HepG2 (cell line): ENCODE results near the gene OR2B2. TPM values are rescaled to one million over a fixed set of nuclear protein-coding genes. Genes with fewer than 3 reads are reported as not detected.

ENCODE experiments used
- ATF6 ChIP-seq: sonication (generic); formaldehyde crosslinking; conservative IDR thresholded peaks from 2 replicates; pipeline ENCODE4 v1.4.0; 2020; ENCODE audit warnings: missing genetic modification reagents
- CBX2 ChIP-seq, 2 experiments: fragments of 200-600 bp in 1 of 2; sonication (generic); formaldehyde crosslinking in 1 of 2; IDR thresholded peaks; 2 replicates each; pipeline versions ENCODE4 v1.7.0 to v1.8.1; 2018 to 2022; ENCODE audit warnings: low read depth in 2 of 2, low read length in 1 of 2, mild to moderate bottlenecking in 1 of 2, missing genetic modification reagents in 1 of 2
- CCAR2 ChIP-seq: fragments of 200-400 bp; formaldehyde crosslinking; optimal IDR thresholded peaks from 2 replicates; pipeline ENCODE3; 2018; ENCODE audit warnings: low read depth, mild to moderate bottlenecking, low read length, moderate library complexity
- FOXK2 ChIP-seq: fragments of 450-650 bp; IDR thresholded peaks from 2 replicates; pipeline ENCODE4 v1.6.1; 2016
- GABPA ChIP-seq, 2 experiments: IDR thresholded peaks; 2 replicates each; pipeline ENCODE4 v1.6.1; 2011 to 2016; ENCODE audit warnings: low read depth in 2 of 2, low read length in 1 of 2, missing biosample characterization in 1 of 2, missing genetic modification characterization in 1 of 2
- GLI4 ChIP-seq: sonication (generic); formaldehyde crosslinking; IDR thresholded peaks from 2 replicates; pipeline ENCODE4 v1.5.1; 2020; ENCODE audit warnings: missing genetic modification reagents, mild to moderate bottlenecking, moderate library complexity, borderline replicate concordance
- HOXA9 ChIP-seq: sonication (generic); formaldehyde crosslinking; IDR thresholded peaks from 2 replicates; pipeline ENCODE4 v1.8.1; 2022; ENCODE audit warnings: missing genetic modification reagents, mild to moderate bottlenecking, moderate library complexity, borderline replicate concordance
- KAT2B ChIP-seq: fragments of 150-350 bp; IDR thresholded peaks from 2 replicates; pipeline ENCODE4 v1.6.1; 2014; ENCODE audit warnings: low read depth, low read length, borderline replicate concordance
- NR1H2 ChIP-seq: sonication (generic); formaldehyde crosslinking; IDR thresholded peaks from 2 replicates; pipeline ENCODE4 v1.8.1; 2022; ENCODE audit warnings: low read depth, missing genetic modification reagents, borderline replicate concordance
- PBX2 ChIP-seq: IDR thresholded peaks from 2 replicates; pipeline ENCODE4 v1.6.1; 2016; ENCODE audit warnings: control low read depth
- SIN3B ChIP-seq: fragments of 150-350 bp; IDR thresholded peaks from 2 replicates; pipeline ENCODE4 v1.6.1; 2014; ENCODE audit warnings: low read length
- SMARCC2 ChIP-seq: fragments of 450-650 bp; IDR thresholded peaks from 2 replicates; pipeline ENCODE4 v1.6.1; 2017; ENCODE audit warnings: antibody characterized with exemption, mild to moderate bottlenecking
- TGIF2 ChIP-seq: IDR thresholded peaks from 2 replicates; pipeline ENCODE4 v1.6.1; 2016; ENCODE audit warnings: control low read depth, missing compliant biosample characterization
- U2AF2 ChIP-seq: fragments of 200-400 bp; formaldehyde crosslinking; IDR thresholded peaks from 2 replicates; pipeline ENCODE4 v1.6.1; 2017; ENCODE audit warnings: low read depth, mild to moderate bottlenecking, low read length
- XRCC5 ChIP-seq: fragments of 200-400 bp; formaldehyde crosslinking; optimal IDR thresholded peaks from 2 replicates; pipeline ENCODE3; 2017; ENCODE audit warnings: mild to moderate bottlenecking, low read length
- YEATS2 ChIP-seq: sonication (generic); formaldehyde crosslinking; IDR thresholded peaks from 2 replicates; pipeline ENCODE4 v1.4.0; 2020; ENCODE audit warnings: missing genetic modification reagents, borderline replicate concordance
- ZNF180 ChIP-seq: sonication (generic); formaldehyde crosslinking; IDR thresholded peaks from 2 replicates; pipeline ENCODE4 v1.4.0; 2020; ENCODE audit warnings: low read depth, missing genetic modification reagents, borderline replicate concordance
- ZNF224 ChIP-seq: sonication (generic); formaldehyde crosslinking; IDR thresholded peaks from 2 replicates; pipeline ENCODE4 v1.5.0; 2020; ENCODE audit warnings: mild to moderate bottlenecking, missing genetic modification reagents
- ZNF225 ChIP-seq: sonication (generic); formaldehyde crosslinking; IDR thresholded peaks from 2 replicates; pipeline ENCODE4 v1.4.0; 2020; ENCODE audit warnings: mild to moderate bottlenecking, missing genetic modification reagents
- ZNF431 ChIP-seq: sonication (generic); formaldehyde crosslinking; IDR thresholded peaks from 2 replicates; pipeline ENCODE4 v1.9.0; 2022; ENCODE audit warnings: missing genetic modification reagents, low read depth, mild to moderate bottlenecking, borderline replicate concordance
- ZNF530 ChIP-seq: sonication (generic); formaldehyde crosslinking; IDR thresholded peaks from 2 replicates; pipeline ENCODE4 v1.5.0; 2020; ENCODE audit warnings: low read depth, mild to moderate bottlenecking, missing genetic modification reagents
- ZNF549 ChIP-seq: sonication (generic); formaldehyde crosslinking; IDR thresholded peaks from 2 replicates; pipeline ENCODE4 v1.5.0; 2020; ENCODE audit warnings: missing genetic modification reagents
- ZNF550 ChIP-seq: sonication (generic); formaldehyde crosslinking; IDR thresholded peaks from 2 replicates; pipeline ENCODE4 v1.4.0; 2020; ENCODE audit warnings: mild to moderate bottlenecking, missing genetic modification reagents, borderline replicate concordance
- ZNF567 ChIP-seq: sonication (generic); formaldehyde crosslinking; IDR thresholded peaks from 2 replicates; pipeline ENCODE4 v1.8.1; 2023; ENCODE audit warnings: mild to moderate bottlenecking, missing genetic modification reagents, borderline replicate concordance
- ZNF614 ChIP-seq: IDR thresholded peaks from 2 replicates; pipeline ENCODE4 v1.6.1; 2018; ENCODE audit warnings: missing biosample characterization, missing genetic modification reagents, inconsistent platforms, borderline replicate concordance
- ZNF776 ChIP-seq: sonication (generic); formaldehyde crosslinking; IDR thresholded peaks from 2 replicates; pipeline ENCODE4 v1.4.0; 2020; ENCODE audit warnings: mild to moderate bottlenecking, missing genetic modification reagents
- ZSCAN9 ChIP-seq: IDR thresholded peaks from 2 replicates; pipeline ENCODE4 v1.6.1; 2016; ENCODE audit warnings: borderline replicate concordance
- polyA plus RNA-seq, 8 experiments: library from polyadenylated mRNA; depleted of rRNA in 3 of 8; stranded (reverse) in 7 of 8; unstranded in 1 of 8; fragments of >200 nt; fragmentation: Illumina TruSeq in 4 of 8; extraction: Trizol in 4 of 8; gene quantifications; 2 replicates each; pipeline versions ENCODE4 v1.2.1 to v1.2.3, GENCODE V29; 2011 to 2016; ENCODE audit warnings: low read depth in 4 of 8, missing spikeins in 1 of 8, mixed read lengths in 1 of 8; ENCODE audit not compliant: insufficient read depth in 1 of 8
- total RNA-seq, 5 experiments: library from RNA; depleted of rRNA; stranded (reverse); fragments of >200 nt; fragmentation: Illumina TruSeq; extraction: Trizol; gene quantifications; 2 replicates each; pipeline ENCODE4 v1.2.3, GENCODE V29; 2016; ENCODE audit warnings: low read depth in 1 of 5

The OR2B2 gene
- total and polyA plus RNA-seq, 2 of the 13 experiments (the other 11 are each of a cell fraction or from before 2014, with no cell fraction given): not detected

GRCh38 chr6:27893059-27893835 lies 18.9 kb downstream of the OR2B2 start (continued):
- TF ChIP-seq NR1H2 (CRISPR knock-in tag): peak; percentile 64; the same call in 1 of the 2 replicates
- no peak; the same call in none of the 2 replicates for TF ChIP-seq HOXA9 (CRISPR knock-in tag)
- TF ChIP-seq ZNF776 (CRISPR knock-in tag): peak; percentile 89
- no peak for TF ChIP-seq KAT2B
- peak; percentile 86; the same call in 1 of the 2 replicates for TF ChIP-seq ZNF530 (CRISPR knock-in tag)
- TF ChIP-seq ZSCAN9: peak; percentile 91
- TF ChIP-seq CCAR2: peak; percentile 40
- peak; percentile 88; the same call in 1 of the 2 replicates for TF ChIP-seq ZNF614 (CRISPR knock-in tag)
- no peak for TF ChIP-seq U2AF2
- TF ChIP-seq ZNF225 (CRISPR knock-in tag): no peak; the same call in 1 of the 2 replicates
- TF ChIP-seq YEATS2 (CRISPR knock-in tag): peak; percentile 84
- TF ChIP-seq ATF6 (CRISPR knock-in tag): peak; percentile 98
- 0 out of 2 replicates have a peak, but pooled peaks have one; percentile 32 for TF ChIP-seq ZNF567 (CRISPR knock-in tag)
- peak; percentile 91 for TF ChIP-seq TGIF2 (CRISPR knock-in tag)
- TF ChIP-seq XRCC5: peak; percentile 41
- TF ChIP-seq FOXK2: peak; percentile 54; the same call in 1 of the 2 replicates
- peak; percentile 4; the same call in 1 of the 2 replicates for TF ChIP-seq GLI4
- TF ChIP-seq ZNF180 (CRISPR knock-in tag): no peak
- TF ChIP-seq ZNF550 (CRISPR knock-in tag): 0 out of 2 replicates have a peak, but pooled peaks have one; percentile 67
- peak; percentile 82 for TF ChIP-seq SIN3B
- no peak for TF ChIP-seq CBX2 (IDR thresholded peaks at IDR 0.05; ENCODE audit: low read depth, low read length)
- TF ChIP-seq CBX2 (CRISPR knock-in tag; IDR thresholded peaks at IDR 0.05; ENCODE audit: low read depth): no peak
- TF ChIP-seq PBX2 (CRISPR knock-in tag): no peak
- no peak for TF ChIP-seq ZNF549 (CRISPR knock-in tag)
- TF ChIP-seq GABPA (IDR thresholded peaks at IDR 0.05; ENCODE audit: low read depth, low read length): no peak
- TF ChIP-seq GABPA (CRISPR knock-in tag; IDR thresholded peaks at IDR 0.05; ENCODE audit: low read depth): peak; percentile 80
- peak; percentile 92 for TF ChIP-seq ZNF224 (CRISPR knock-in tag)
- no peak for TF ChIP-seq SMARCC2
- TF ChIP-seq ZNF431 (CRISPR knock-in tag): peak; percentile 69; the same call in 1 of the 2 replicates
